ENCODE results near the gene CSPG4.

CSPG4 gene

GRCh38 chr15:75672646-75673425, 39.8 kb downstream of the CSPG4 start:
- in situ Hi-C loops (cut with MboI; ENCODE audit: low sequenced_read_pairs), result no loop called here

DNA sequence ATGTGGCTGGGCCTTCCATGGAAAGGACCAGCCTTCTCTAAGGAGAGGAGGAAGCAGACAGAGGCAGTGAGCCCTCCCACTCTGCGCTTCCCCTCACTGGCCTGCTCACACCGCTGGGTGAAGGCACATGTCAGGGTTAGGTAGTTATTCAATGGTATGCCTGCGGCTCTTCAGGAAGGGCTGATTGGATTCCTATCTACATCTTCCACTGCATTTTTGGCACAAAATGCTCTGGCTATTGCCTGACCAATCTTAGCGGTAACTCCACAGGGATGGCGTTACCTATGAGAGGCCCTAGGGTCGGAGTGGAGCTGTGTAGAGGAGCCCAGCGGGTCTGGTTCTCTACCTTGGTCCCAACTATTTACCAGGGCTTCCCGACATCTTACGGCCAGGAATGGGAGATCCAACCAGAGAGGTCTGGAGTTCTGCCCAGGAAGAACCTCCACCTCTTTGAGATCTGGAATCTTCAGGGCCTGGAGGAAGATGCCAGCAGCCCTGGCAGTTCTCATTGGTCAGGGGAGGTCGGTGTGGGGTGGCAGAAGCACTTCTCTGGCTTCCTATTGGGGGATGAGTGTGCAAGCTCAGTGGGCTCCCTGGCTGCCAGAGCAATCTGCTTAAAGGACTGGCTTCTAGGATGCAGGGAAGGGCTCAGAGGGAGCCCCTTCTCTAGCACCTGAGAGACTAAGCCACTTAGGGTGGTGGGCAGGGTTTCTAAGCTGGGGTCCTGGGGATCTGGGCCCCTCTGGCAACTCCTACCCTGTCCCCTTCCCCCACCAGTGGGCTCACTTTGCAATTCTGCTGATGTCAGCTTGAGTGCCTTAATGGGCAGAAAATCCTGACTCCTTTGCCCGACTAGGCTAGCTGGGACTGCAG, 40.7 kb downstream of the CSPG4 start:
- in situ Hi-C loops (cut with MboI; ENCODE audit: low sequenced_read_pairs), result no loop called here

DNA sequence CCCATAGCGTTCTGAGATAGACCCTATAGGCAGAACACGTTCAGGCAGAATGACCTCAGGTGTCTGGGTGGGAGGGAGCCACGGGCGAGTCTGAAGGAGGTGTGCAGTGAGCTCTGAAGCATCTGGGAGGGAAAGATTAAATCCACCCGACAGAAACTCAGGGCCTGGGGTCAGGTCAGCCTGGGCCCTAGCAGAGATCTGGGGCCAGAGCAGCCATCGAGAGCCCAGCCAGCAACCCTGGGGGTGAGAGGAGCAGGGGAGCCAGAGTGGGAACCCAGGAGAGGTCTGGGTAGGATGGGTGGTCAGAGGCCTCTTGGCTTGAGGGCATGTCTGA, 42.8 kb downstream of the CSPG4 start:
- in situ Hi-C loops (cut with MboI; ENCODE audit: low sequenced_read_pairs), result no loop called here

GRCh38 chr15:75669191-75669878, 43.3 kb downstream of the CSPG4 start:
- in situ Hi-C loops (cut with MboI; ENCODE audit: low sequenced_read_pairs), result no loop called here

DNA sequence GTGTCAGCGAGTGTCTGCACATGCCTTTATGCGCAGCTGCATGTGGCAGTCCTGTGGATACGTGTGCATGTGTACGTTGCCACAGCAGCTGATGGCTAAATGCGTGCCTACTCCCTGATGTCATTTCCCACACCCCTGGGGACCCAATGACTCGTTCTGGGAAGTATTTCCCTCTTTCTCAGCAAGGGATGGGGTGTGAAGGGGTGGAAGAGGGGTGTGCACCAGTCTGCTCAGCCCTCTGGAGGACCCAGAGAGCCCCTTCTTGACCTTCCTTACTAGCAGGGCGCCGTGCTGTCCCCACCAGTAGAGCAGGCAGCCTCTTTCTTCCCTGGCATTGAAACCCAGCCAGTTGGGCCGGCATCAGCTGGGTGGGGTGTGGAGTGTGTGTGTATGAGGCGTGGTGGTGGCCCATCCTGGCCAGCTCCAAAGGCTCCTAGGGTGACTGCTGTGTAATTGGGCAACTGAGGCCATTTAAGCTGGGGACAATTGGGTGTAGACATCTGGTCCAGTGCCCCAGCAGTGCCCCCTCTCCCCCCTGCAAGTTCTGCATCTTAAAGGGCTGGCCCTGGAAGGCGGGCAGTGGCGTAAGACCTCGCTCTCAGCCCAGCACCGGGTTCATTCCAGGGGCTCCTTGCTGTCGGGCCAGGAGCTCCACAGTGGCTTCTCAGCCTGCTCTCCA, 45.7 kb downstream of the CSPG4 start:
- in situ Hi-C loops (cut with MboI; ENCODE audit: low sequenced_read_pairs), result no loop called here

DNA sequence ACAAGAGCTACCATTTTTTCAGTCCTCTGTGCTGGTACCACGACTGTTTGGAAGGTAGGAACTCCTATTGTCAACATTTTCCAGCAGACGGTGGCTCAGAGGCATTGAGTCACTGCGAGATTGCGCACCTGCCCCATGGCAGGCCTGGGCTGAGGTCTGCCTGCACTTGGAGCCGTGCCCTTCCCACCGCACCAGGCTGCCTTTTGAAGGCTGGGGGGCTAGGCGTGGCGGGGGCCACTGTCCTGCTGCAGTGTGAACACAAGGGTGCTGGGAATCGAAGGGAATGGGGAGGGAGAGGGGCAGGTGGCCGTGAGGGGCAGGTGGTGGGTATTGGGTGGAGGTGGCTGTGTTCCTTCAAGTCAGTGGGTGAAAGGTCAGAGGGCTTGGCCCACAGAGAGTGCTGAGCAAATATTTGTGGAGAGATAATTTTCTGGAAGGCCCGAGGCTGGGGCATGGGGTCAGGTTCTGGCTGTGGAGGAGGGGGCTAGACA, 48.7 kb downstream of the CSPG4 start:
- in situ Hi-C loops (cut with MboI; ENCODE audit: low sequenced_read_pairs), result no loop called here

DNA sequence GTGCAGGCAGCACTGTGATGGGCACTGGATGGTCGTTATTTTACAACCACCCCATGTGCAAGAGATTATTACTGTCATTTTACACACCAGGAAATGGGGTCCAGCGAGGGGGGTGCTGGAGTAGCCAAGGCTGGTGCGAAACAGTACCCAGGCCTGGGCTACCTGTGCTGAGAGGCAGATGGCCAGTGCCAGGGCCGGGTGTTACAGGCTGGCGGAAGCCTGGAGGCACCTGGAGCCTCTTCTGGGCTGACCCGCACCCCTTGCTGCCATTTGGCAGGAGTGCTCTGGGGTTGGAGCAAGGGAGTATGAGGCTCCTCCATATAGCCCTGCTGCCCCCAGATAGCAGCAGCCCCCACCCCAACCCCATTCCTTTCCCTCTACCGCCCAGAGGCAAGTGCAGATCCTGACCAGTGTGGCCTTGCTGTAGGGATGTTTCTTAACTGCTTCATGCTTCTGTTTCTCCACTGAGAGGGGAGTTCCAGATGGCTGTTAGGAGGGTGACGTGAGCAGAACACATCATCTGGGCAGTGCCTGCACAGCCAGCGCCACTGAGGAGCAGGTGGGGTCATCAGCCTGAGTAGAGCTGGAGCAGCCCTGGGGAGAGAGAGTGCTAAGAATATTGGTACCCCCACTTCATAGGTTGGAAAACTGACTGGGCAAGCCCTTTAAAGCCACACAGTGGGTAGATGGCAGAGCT, 49.7 kb downstream of the CSPG4 start:
- in situ Hi-C loops (cut with MboI; ENCODE audit: low sequenced_read_pairs), result no loop called here

DNA sequence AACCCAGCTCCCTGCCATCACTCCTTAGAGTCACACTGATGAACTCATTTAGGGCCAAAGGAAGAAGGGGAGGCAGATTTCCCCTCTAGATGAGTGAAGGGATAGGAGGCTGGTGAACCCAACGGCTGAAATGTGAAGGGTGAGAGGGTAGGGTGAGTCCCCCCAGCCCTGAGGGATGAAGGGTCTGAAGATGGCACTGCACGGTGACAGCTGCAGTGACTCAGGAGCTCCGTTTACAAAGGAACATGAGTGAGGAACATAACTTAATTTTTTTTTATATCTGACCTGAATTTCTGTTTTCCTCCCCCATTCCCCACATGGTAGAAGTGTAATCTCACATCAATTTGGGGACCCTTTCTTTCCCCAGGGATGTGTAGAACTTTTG, 50.9 kb downstream of the CSPG4 start:
- in situ Hi-C loops (cut with MboI; ENCODE audit: low sequenced_read_pairs), result no loop called here

GRCh38 chr15:75661100-75661755, 51.4 kb downstream of the CSPG4 start:
- in situ Hi-C loops (cut with MboI; ENCODE audit: low sequenced_read_pairs), result no loop called here

DNA sequence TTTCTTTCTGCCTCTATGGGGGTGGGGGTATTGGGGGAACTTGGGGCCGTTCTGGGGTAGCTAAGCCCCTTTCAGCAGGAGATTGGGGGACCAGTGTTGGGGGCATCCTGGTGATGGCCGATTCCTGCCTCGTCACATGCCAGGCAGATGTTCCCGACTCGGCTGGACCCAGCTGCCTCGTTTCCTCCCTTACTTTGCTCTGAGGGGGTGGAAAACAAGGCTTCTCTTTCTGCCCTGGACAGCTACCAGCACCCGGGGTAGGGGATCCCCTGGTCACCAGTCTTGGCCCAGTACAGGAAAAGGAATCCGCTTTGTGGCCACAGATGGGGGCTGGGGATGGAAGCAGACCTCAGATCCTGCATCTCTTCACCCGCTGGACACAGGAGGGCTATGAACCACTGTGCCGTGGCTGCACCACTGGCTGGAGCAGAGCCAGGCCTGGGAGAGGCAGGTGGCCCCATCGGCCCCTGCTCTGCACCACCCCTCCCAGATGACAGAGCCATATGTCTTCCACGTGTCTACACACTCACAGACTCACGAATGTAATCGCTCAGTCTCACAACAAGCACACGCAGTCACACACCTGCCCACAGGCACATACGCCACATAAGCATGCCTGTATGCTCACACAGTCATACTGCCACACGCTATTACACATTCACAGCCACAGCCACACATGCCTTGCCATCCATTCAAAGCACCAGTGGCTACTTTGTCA, 52.6 kb downstream of the CSPG4 start:
- in situ Hi-C loops (cut with MboI; ENCODE audit: low sequenced_read_pairs), result no loop called here

GRCh38 chr15:75659141-75659771, 53.4 kb downstream of the CSPG4 start:
- in situ Hi-C loops (cut with MboI; ENCODE audit: low sequenced_read_pairs), result no loop called here

DNA sequence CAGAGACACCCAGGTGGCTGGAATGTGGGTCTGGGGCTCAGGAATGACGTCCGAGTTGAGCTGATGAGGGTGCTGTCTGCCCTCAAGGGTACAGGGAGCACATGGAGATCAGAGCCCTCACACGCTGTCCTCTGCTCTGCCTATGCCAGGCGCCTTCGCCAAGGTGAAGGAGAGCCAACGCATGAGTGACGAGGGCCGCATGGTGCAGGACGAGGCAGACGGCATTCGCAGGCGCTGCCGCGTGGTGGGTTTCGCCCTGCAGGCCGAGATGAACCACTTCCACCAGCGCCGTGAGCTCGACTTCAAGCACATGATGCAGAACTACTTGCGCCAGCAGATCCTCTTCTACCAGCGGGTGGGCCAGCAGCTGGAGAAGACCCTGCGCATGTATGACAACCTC, 55.8 kb downstream of the CSPG4 start:
- in situ Hi-C loops (cut with MboI; ENCODE audit: low sequenced_read_pairs), result no loop called here

DNA sequence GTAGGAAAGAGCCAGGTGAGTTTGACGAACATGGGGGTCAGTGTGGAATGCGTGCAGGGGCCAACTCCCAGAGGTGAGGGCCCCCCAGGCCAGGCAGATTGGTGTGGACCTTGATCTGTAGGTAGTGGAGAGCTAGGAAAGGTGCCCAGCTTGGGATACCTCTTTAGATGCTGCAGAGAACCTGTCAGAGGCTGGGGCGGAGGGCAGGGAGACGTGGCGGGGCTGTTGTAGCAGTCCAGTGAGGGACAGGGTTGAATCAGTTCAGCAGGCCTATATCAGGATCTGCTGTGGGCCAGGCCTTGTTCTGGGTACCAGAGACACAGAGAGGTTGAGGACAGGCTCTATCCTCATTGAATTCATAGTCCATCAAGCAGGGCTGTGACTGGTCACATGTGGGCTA, 56.3 kb downstream of the CSPG4 start:
- in situ Hi-C loops (cut with MboI; ENCODE audit: low sequenced_read_pairs), result no loop called here

DNA sequence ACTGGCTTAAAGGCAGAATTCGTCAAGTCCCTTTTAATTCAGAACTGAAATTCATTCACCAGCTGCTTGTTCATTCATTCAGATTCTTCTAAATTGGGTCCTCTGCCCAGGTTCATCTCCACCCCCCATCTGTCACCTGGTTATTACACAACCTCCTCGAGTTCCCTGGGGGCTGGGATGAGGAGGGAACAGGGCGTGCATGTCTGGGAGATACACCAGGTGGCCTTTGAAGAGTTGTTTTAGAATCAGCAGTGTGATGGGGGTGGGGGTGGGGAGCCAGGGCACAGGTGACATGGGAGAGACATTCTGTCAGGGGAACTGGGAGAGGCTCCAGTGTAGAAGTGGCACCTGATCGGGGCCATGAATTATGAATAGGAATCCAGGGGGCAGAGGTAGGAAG, 56.7 kb downstream of the CSPG4 start:
- in situ Hi-C loops (cut with MboI; ENCODE audit: low sequenced_read_pairs), result no loop called here

- in situ Hi-C loops (cut with MboI; ENCODE audit: low sequenced_read_pairs), result no loop called here
These were observed 58.3 kb downstream of the CSPG4 start for GRCh38 chr15:75654201-75654907.

DNA sequence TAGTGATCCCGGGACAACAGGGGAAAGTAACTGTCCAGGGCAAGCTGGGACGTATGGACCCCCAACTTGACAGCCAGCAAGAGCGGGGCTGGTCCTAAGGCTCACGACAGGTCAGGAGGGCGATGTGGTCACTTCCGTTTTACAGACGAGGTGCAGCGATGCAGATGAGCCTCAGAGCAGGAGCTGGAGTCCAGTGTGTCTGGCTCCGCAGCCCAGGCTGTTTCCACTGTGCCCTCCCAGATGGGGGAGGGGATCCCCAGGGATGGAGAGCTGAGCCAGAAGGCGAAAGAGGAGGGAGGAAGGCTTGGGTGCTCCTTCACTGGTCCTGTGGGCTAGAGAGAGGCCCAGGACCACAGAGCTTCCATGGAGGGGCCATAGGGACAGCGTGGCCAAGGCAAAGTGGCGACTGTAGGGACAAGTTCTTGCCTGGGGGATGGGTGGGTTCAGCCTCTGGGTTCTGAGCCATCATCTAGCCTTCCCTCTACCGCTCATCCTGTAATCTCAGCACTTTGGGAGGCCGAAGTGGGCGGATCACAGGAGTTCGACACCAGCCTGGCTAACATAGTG, 59.2 kb downstream of the CSPG4 start:
- in situ Hi-C loops (cut with MboI; ENCODE audit: low sequenced_read_pairs), result no loop called here

GRCh38 chr15:75651810-75652543, 60.7 kb downstream of the CSPG4 start:
- in situ Hi-C loops (cut with MboI; ENCODE audit: low sequenced_read_pairs), result no loop called here

Data from HL-60/S4 treated with phorbol 12-myristate 13-acetate at 8.2 ng/mL for 4 days and 3 days (cell line).